Erythroblast (primary cell): ENCODE measurements around the gene SRRM3.
"Not testable (repeated sequence)": the region's sequence is repeated elsewhere in the genome, so short reads cannot be mapped to it uniquely, and the experiment has no call there.

Experiments used
- GATA1 ChIP-seq: IDR thresholded peaks from 2 replicates; pipeline ENCODE4 v1.6.1; 2011; ENCODE audit warnings: low read depth, mild to moderate bottlenecking, control low read depth, low read length, moderate library complexity
- POLR2A ChIP-seq: IDR thresholded peaks from 2 replicates; pipeline ENCODE4 v1.6.1; 2011; ENCODE audit warnings: mild to moderate bottlenecking, low read length

GRCh38 chr7:76176951-76177350 lies 24.7 kb upstream of the SRRM3 start:
- not testable (repeated sequence) for TF ChIP-seq POLR2A, GATA1
